H1 (cell line): ENCODE measurements around the gene RPL6. TPM values are rescaled to one million over a fixed set of nuclear protein-coding genes. Genes with fewer than 3 reads are reported as not detected.

Experiments
- CTCF ChIA-PET: fragments of 300-600 bp; sonication (Branson Sonifier 250); formaldehyde crosslinking; loops from one replicate; lab custom pipeline; 2021; ENCODE audit not compliant: partially characterized antibody; lab: Charles Lee
- POLR2A ChIA-PET: fragments of 300-600 bp; sonication (Branson Sonifier 250); formaldehyde crosslinking; loops from one replicate; lab custom pipeline; 2021; ENCODE audit warnings: inconsistent platforms; ENCODE audit not compliant: partially characterized antibody; lab: Charles Lee
- DNase-seq, 2 experiments: peaks; one replicate each; pipeline versions ENCODE4 v3.0.0 to v3.0.0-alpha.2; 2010 to 2022; ENCODE audit warnings: low spot score in 2 of 2, low read depth in 1 of 2, mixed read lengths in 1 of 2
- FAIRE-seq: peaks from 2 replicates; lab custom pipeline; 2011; peaks lifted over from hg19 to GRCh38; lab: Jason Lieb, UNC
- H2AFZ ChIP-seq: 2 replicates; pipeline ENCODE4 v1.8.1; 2012; ENCODE audit warnings: low read length, inconsistent platforms
- H2AK5ac ChIP-seq: 2 replicates; pipeline ENCODE4 v1.6.1; 2013; ENCODE audit warnings: low read depth, low read length
- H2BK120ac ChIP-seq: replicated peaks from 2 replicates; pipeline ENCODE3; 2013; ENCODE audit warnings: low read depth, low read length, inconsistent platforms
- H2BK12ac ChIP-seq: 2 replicates; pipeline ENCODE4 v1.6.1; 2013; ENCODE audit warnings: low read depth, low read length
- H2BK15ac ChIP-seq: 2 replicates; pipeline ENCODE4 v1.6.1; 2013; ENCODE audit warnings: low read length
- H2BK20ac ChIP-seq: 2 replicates; pipeline ENCODE4 v1.6.1; 2013; ENCODE audit warnings: low read length
- H2BK5ac ChIP-seq: 2 replicates; pipeline ENCODE4 v1.6.1; 2013; ENCODE audit warnings: low read depth, low read length
- H3K14ac ChIP-seq: 2 replicates; pipeline ENCODE4 v1.6.1; 2013; ENCODE audit warnings: inconsistent platforms; ENCODE audit not compliant: insufficient read length
- H3K18ac ChIP-seq: 2 replicates; pipeline ENCODE4 v1.6.1; 2013; ENCODE audit warnings: low read length; ENCODE audit errors: extremely low read depth
- H3K23ac ChIP-seq: 2 replicates; pipeline ENCODE4 v1.6.1; 2013; ENCODE audit warnings: inconsistent platforms; ENCODE audit not compliant: insufficient read length
- H3K23me2 ChIP-seq: 2 replicates; pipeline ENCODE4 v1.6.1; 2013; ENCODE audit warnings: low read depth, low read length
- H3K27ac ChIP-seq: 2 replicates; pipeline ENCODE4 v1.6.1; 2011; ENCODE audit warnings: low read depth, low read length, inconsistent platforms
- H3K27me3 ChIP-seq, 4 experiments: replicated peaks in 1 of 4; 1 replicate in 1 of 4; 2 replicates in 3 of 4; pipeline versions ENCODE4 v1.6.1 to v1.8.1; 2011 to 2013; ENCODE audit warnings: low read length in 3 of 4, mild to moderate bottlenecking in 3 of 4, inconsistent platforms in 2 of 4, mixed read lengths in 2 of 4, moderate library complexity in 1 of 4; ENCODE audit not compliant: control insufficient read depth in 3 of 4, insufficient read depth in 3 of 4; ENCODE audit errors: extremely low read depth in 1 of 4
- H3K36me3 ChIP-seq, 4 experiments: 2 replicates each; pipeline versions ENCODE4 v1.6.1 to v1.8.1; 2011 to 2013; ENCODE audit warnings: mild to moderate bottlenecking in 4 of 4, low read length in 3 of 4, moderate library complexity in 2 of 4, control low read depth in 1 of 4, inconsistent platforms in 1 of 4; ENCODE audit not compliant: insufficient read depth in 4 of 4, control insufficient read depth in 2 of 4
- H3K4ac ChIP-seq: replicated peaks from 2 replicates; pipeline ENCODE3; 2013; ENCODE audit warnings: low read length, low read depth, mixed read lengths, inconsistent platforms; ENCODE audit not compliant: insufficient read length
- H3K4me1 ChIP-seq, 4 experiments: replicated peaks in 1 of 4; 1 replicate in 1 of 4; 2 replicates in 3 of 4; pipeline versions ENCODE4 v1.6.1 to v1.8.1; 2011 to 2013; ENCODE audit warnings: low read length in 3 of 4, inconsistent platforms in 2 of 4, mixed read lengths in 1 of 4; ENCODE audit not compliant: insufficient read depth in 4 of 4, control insufficient read depth in 3 of 4
- H3K4me2 ChIP-seq, 2 experiments: 2 replicates each; pipeline versions ENCODE4 v1.6.1 to v1.8.1; 2011 to 2013; ENCODE audit warnings: low read depth in 2 of 2, low read length in 2 of 2, control low read depth in 1 of 2, inconsistent platforms in 1 of 2, mild to moderate bottlenecking in 1 of 2; ENCODE audit not compliant: insufficient read depth in 1 of 2
- H3K4me3 ChIP-seq, 4 experiments: fragments of 200-600, 300-600 bp in 1 of 4; sonication (generic), shearing (Covaris generic), sonication (Bioruptor Twin) in 1 of 4; 2 replicates each; pipeline versions ENCODE4 v1.5.1 to v1.8.1; 2011 to 2016; ENCODE audit warnings: low read length in 4 of 4, low read depth in 3 of 4, control low read depth in 2 of 4, inconsistent platforms in 2 of 4, mild to moderate bottlenecking in 2 of 4, mixed read lengths in 1 of 4, moderate library complexity in 1 of 4; ENCODE audit not compliant: insufficient read depth in 2 of 4; ENCODE audit errors: extremely low read depth in 1 of 4
- H3K56ac ChIP-seq: replicated peaks from 2 replicates; pipeline ENCODE3; 2013; ENCODE audit warnings: low read depth, mild to moderate bottlenecking, mixed read lengths, low read length, inconsistent platforms; ENCODE audit not compliant: insufficient read length
- H3K79me1 ChIP-seq: 2 replicates; pipeline ENCODE4 v1.6.1; 2013; ENCODE audit warnings: low read depth, low read length, control low read depth
- H3K79me2 ChIP-seq, 2 experiments: 2 replicates each; pipeline versions ENCODE4 v1.6.1 to v1.8.1; 2012 to 2013; ENCODE audit warnings: low read length in 2 of 2, mild to moderate bottlenecking in 2 of 2, inconsistent platforms in 1 of 2; ENCODE audit not compliant: insufficient read depth in 2 of 2, control insufficient read depth in 1 of 2
- H3K9ac ChIP-seq, 4 experiments: replicated peaks in 1 of 4; 1 replicate in 1 of 4; 2 replicates in 3 of 4; pipeline versions ENCODE4 v1.6.1 to v1.8.1; 2011 to 2013; ENCODE audit warnings: low read depth in 3 of 4, low read length in 3 of 4, control low read depth in 2 of 4, mild to moderate bottlenecking in 2 of 4, moderate library complexity in 2 of 4, inconsistent platforms in 1 of 4; ENCODE audit errors: extremely low read depth in 1 of 4
- H3K9me3 ChIP-seq, 2 experiments: 2 replicates each; pipeline versions ENCODE4 v1.6.1 to v1.8.1; 2012 to 2013; ENCODE audit warnings: mild to moderate bottlenecking in 2 of 2, moderate library complexity in 2 of 2, control low read depth in 1 of 2, inconsistent platforms in 1 of 2, low read depth in 1 of 2, low read length in 1 of 2, mixed read lengths in 1 of 2; ENCODE audit not compliant: insufficient read depth in 2 of 2
- H4K20me1 ChIP-seq, 2 experiments: replicated peaks in 1 of 2; 2 replicates each; pipeline versions ENCODE3 to v1.8.1; 2011 to 2013; ENCODE audit warnings: inconsistent platforms in 2 of 2, low read length in 2 of 2, mild to moderate bottlenecking in 1 of 2; ENCODE audit not compliant: insufficient read depth in 2 of 2, control insufficient read depth in 1 of 2
- H4K5ac ChIP-seq: 2 replicates; pipeline ENCODE4 v1.6.1; 2013; ENCODE audit warnings: low read length, low read depth, mixed read lengths, inconsistent platforms; ENCODE audit not compliant: insufficient read length
- H4K8ac ChIP-seq: 2 replicates; pipeline ENCODE4 v1.8.0; 2013; ENCODE audit warnings: mild to moderate bottlenecking, moderate library complexity, low read length, inconsistent platforms; ENCODE audit not compliant: insufficient read depth; ENCODE audit errors: extremely low read depth
- H4K91ac ChIP-seq: replicated peaks from 2 replicates; pipeline ENCODE3; 2013; ENCODE audit warnings: low read length, mixed read lengths, inconsistent platforms; ENCODE audit not compliant: insufficient read length
- ASH2L ChIP-seq: fragments of 200-600, 300-600 bp; sonication (generic); IDR thresholded peaks from one replicate; pipeline ENCODE4 v1.7.1; 2017; ENCODE audit warnings: low read length
- ATF3 ChIP-seq: IDR thresholded peaks from 2 replicates; pipeline ENCODE4 v1.6.1; 2011; ENCODE audit warnings: low read depth, mild to moderate bottlenecking, low read length; ENCODE audit not compliant: insufficient read depth
- BACH1 ChIP-seq: IDR thresholded peaks from 2 replicates; pipeline ENCODE4 v1.6.1; 2012; ENCODE audit warnings: low read length, improper control_type of control experiment
- BCL11A ChIP-seq, 2 experiments: IDR thresholded peaks; one replicate each; pipeline ENCODE4 v1.6.1; 2011; ENCODE audit warnings: low read depth in 2 of 2, low read length in 2 of 2, mild to moderate bottlenecking in 2 of 2
- BRCA1 ChIP-seq: IDR thresholded peaks from 2 replicates; pipeline ENCODE4 v1.6.1; 2012; ENCODE audit warnings: low read depth, low read length, improper control_type of control experiment
- KDM1A ChIP-seq: fragments of 200-600, 300-600 bp; sonication (generic); IDR thresholded peaks from 2 replicates; pipeline ENCODE4 v1.7.1; 2016; ENCODE audit warnings: mild to moderate bottlenecking, low read length, borderline replicate concordance
- KDM4A ChIP-seq: IDR thresholded peaks from one replicate; pipeline ENCODE4 v1.7.1; 2012; ENCODE audit warnings: low read depth, mild to moderate bottlenecking, moderate library complexity, low read length, inconsistent platforms; ENCODE audit not compliant: severe bottlenecking
- MAFK ChIP-seq: IDR thresholded peaks from 2 replicates; pipeline ENCODE4 v1.6.1; 2012; ENCODE audit warnings: low read depth, mild to moderate bottlenecking, improper control_type of control experiment, low read length
- SP2 ChIP-seq: IDR thresholded peaks from 2 replicates; pipeline ENCODE4 v1.6.1; 2012; ENCODE audit warnings: mild to moderate bottlenecking, low read length, inconsistent platforms
- YY1 ChIP-seq: IDR thresholded peaks from 2 replicates; pipeline ENCODE4 v1.6.1; 2011; ENCODE audit warnings: low read depth, mild to moderate bottlenecking, low read length
- WGBS, 2 experiments: shearing (Covaris generic) in 1 of 2; methylation state at CpG; one replicate each; pipeline versions ENCODE4 v1.1.6 to v1.1.7; 2013 to 2015; ENCODE audit warnings: low lambda C conversion rate in 2 of 2, mixed read lengths in 2 of 2, inconsistent platforms in 1 of 2, low coverage in 1 of 2, missing lambda C conversion rate in 1 of 2; ENCODE audit not compliant: insufficient replicate concordance in 2 of 2, insufficient coverage in 1 of 2, insufficient read length in 1 of 2; ENCODE audit errors: extremely low coverage in 1 of 2, missing lambda C conversion rate in 1 of 2; 5-methylcytosine and 5-hydroxymethylcytosine counted together
- polyA plus RNA-seq, 7 experiments: library from polyadenylated mRNA; depleted of rRNA in 3 of 7; stranded (reverse) in 5 of 7; unstranded in 2 of 7; fragments of >200 nt in 5 of 7; fragments of 200-250 nt in 2 of 7; gene quantifications; 1 replicate in 5 of 7; 2 replicates in 1 of 7; 4 replicates in 1 of 7; pipeline versions ENCODE4 v1.2.1 to v1.2.3, GENCODE V29; 2011 to 2013; ENCODE audit warnings: missing spikeins in 2 of 7, mixed read lengths in 2 of 7
- total RNA-seq: library from RNA; stranded (reverse); fragmentation: NEBNext Ultra II Directional; extraction: Animal tissue kit (Norgen Biotek cat#: 25700); gene quantifications from 2 replicates; pipeline ENCODE4 v1.2.1, GENCODE V29; 2021
- TF ChIP-seq, protein P1 (sequence below): IDR thresholded peaks from 2 replicates; pipeline ENCODE4 v1.6.1; 2012; ENCODE audit warnings: low read length, inconsistent platforms

Gene RPL6
- total and polyA plus RNA-seq, 2 of the 8 experiments (the other 6 are each of a cell fraction or from before 2014, with no cell fraction given): 1,073 to 1,643 TPM

DNA sequence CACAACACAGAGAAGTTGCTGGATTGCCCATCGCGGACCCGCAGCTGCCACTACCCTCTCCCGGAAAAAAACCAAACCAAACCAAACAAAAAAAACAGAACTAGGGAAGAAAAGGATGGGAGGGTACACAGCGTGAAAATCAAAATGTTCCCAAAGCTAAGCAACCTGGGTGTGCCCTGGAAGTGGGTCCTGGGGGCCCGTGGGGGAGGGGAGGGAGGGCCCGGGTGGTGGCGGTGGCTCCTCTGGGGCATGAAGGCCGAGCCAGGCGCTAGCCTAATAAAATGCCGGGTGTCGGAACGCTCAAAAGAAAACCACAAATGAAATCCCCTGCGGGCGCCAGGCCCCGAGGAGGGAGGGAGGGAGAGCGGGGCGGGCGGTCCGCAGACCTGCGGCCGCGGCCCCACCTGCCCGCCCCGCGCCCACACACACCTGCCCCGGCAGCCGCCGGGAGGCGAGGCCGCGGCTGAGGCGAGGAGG, 28.0 kb downstream of the RPL6 start:
- Histone ChIP-seq H2AK5ac (no peak overlapping the region), H3K23ac (no peak overlapping the region), H3K23me2 (peaks cover 7% of the 10 kb centered on the region; the same call in 1 of the 2 replicates), H3K4me3 (peak overlapping the region; percentile 75 to 86 (median 82)), H3K4me2 (peak overlapping the region; percentile 84 to 92), H3K27me3 (no peaks in the 10 kb centered on the region), H3K4me1 (peaks cover 0 to 8% (median 2%) of the 10 kb centered on the region in 4 experiments; a peak in 5 of 7 replicates), H3K79me1 (peaks cover 6% of the 10 kb centered on the region; the same call in 1 of the 2 replicates), H4K5ac (no peak overlapping the region), H2BK12ac (no peak overlapping the region), H3K9ac (peak overlapping the region; percentile 41 to 80 (median 56); a peak in 6 of 7 replicates), H4K20me1 (peaks cover 0 to 4% of the 10 kb centered on the region in 2 experiments), H3K27ac (no peak overlapping the region; the same call in 1 of the 2 replicates), H3K4ac (peak overlapping the region; percentile 53), H4K91ac (no peak overlapping the region), H2BK120ac (no peak overlapping the region), H3K56ac (no peak overlapping the region), H4K8ac (0 out of 2 replicates have a peak overlapping the region, but pooled peaks have one; percentile 14), H2BK20ac (no peak overlapping the region), H3K79me2 (peaks cover 0 to 45% of the 10 kb centered on the region in 2 experiments; a peak in 3 of 4 replicates), H3K18ac (no peak overlapping the region), H2BK15ac (no peak overlapping the region), H2BK5ac (no peak overlapping the region), H2AFZ (peak overlapping the region; percentile 42; the same call in 1 of the 2 replicates), H3K36me3 (no peaks in the 10 kb centered on the region), H3K14ac (no peak overlapping the region), H3K9me3 (no peaks in the 10 kb centered on the region)
- CTCF ChIA-PET: interaction anchor here (2.0 kb wide), 1 partner anchor 183 kb away, joined by 7 read pairs; no protein-coding TSS in a partner anchor
- FAIRE-seq (no peak), DNase-seq (no peak)
- POLR2A ChIA-PET: interaction anchor here (0.6 to 1.8 kb wide), 4 partner anchors 11 to 614 kb away, joined by 3 to 5 read pairs (median 5); partner anchors contain the start of gene ALDH2
- 1% methylated on average over 7 of the region's 33 CpGs; no CpG with 5 or more reads in 1 of the 2 experiments for WGBS, 2 experiments
- TF ChIP-seq BACH1: no peak
- TF ChIP-seq KDM4A: peak; percentile 85
- peak; percentile 43 for TF ChIP-seq ASH2L
- TF ChIP-seq, protein P1, sequence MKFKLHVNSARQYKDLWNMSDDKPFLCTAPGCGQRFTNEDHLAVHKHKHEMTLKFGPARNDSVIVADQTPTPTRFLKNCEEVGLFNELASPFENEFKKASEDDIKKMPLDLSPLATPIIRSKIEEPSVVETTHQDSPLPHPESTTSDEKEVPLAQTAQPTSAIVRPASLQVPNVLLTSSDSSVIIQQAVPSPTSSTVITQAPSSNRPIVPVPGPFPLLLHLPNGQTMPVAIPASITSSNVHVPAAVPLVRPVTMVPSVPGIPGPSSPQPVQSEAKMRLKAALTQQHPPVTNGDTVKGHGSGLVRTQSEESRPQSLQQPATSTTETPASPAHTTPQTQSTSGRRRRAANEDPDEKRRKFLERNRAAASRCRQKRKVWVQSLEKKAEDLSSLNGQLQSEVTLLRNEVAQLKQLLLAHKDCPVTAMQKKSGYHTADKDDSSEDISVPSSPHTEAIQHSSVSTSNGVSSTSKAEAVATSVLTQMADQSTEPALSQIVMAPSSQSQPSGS: no peak
- TF ChIP-seq BCL11A (IDR thresholded peaks at IDR 0.05; ENCODE audit: low read depth in 2 of 2, low read length in 2 of 2): no peak
- TF ChIP-seq KDM1A: no peak; the same call in 1 of the 2 replicates
- TF ChIP-seq MAFK: no peak
- TF ChIP-seq BRCA1: no peak
- TF ChIP-seq ATF3: no peak
- no peak for TF ChIP-seq YY1
- TF ChIP-seq SP2: no peak
